Keratinocyte (primary cell): ENCODE measurements around the gene GNG3. TPM values are rescaled to one million over a fixed set of nuclear protein-coding genes. Genes with fewer than 3 reads are reported as not detected.

ENCODE experiments used
- DNase-seq: peaks from one replicate; pipeline ENCODE4 v3.0.0-alpha.2; 2011; ENCODE audit warnings: low read depth, missing footprints, low spot score
- FAIRE-seq: peaks from 2 replicates; lab custom pipeline; 2011; peaks lifted over from hg19 to GRCh38; lab: Jason Lieb, UNC
- H2AFZ ChIP-seq: 2 replicates; pipeline ENCODE4 v1.6.0; 2012; ENCODE audit warnings: low read length, control low read depth, inconsistent platforms; ENCODE audit not compliant: control insufficient read depth
- H3K27ac ChIP-seq: 2 replicates; pipeline ENCODE4 v1.5.1; 2011; ENCODE audit warnings: low read length; ENCODE audit not compliant: control insufficient read depth, insufficient read depth
- H3K27me3 ChIP-seq: 3 replicates; pipeline ENCODE4 v1.6.0; 2011; ENCODE audit warnings: low read length; ENCODE audit not compliant: control insufficient read depth, insufficient read depth; ENCODE audit errors: extremely low read depth
- H3K36me3 ChIP-seq, 2 experiments: 2 replicates in 1 of 2; 3 replicates in 1 of 2; pipeline ENCODE4 v1.5.1; 2011; ENCODE audit warnings: low read length in 2 of 2, mild to moderate bottlenecking in 1 of 2; ENCODE audit not compliant: control insufficient read depth in 2 of 2, insufficient read depth in 2 of 2; ENCODE audit errors: extremely low read depth in 1 of 2
- H3K4me1 ChIP-seq: 3 replicates; pipeline ENCODE4 v1.5.1; 2011; ENCODE audit warnings: low read length; ENCODE audit not compliant: control insufficient read depth, insufficient read depth; ENCODE audit errors: extremely low read depth
- H3K4me2 ChIP-seq: 3 replicates; pipeline ENCODE4 v1.6.0; 2011; ENCODE audit warnings: low read depth, low read length; ENCODE audit not compliant: control insufficient read depth, insufficient read depth; ENCODE audit errors: extremely low read depth
- H3K4me3 ChIP-seq, 3 experiments: fragments of 200-600 bp in 1 of 3; sonication (generic) in 1 of 3; 2 replicates in 2 of 3; 3 replicates in 1 of 3; pipeline ENCODE4 v1.5.1; 2011 to 2016; ENCODE audit warnings: low read length in 3 of 3, mild to moderate bottlenecking in 3 of 3, control low read depth in 2 of 3, inconsistent platforms in 1 of 3, low read depth in 1 of 3, mixed read lengths in 1 of 3, mixed run types in 1 of 3, moderate library complexity in 1 of 3; ENCODE audit not compliant: control insufficient read depth in 2 of 3, insufficient read depth in 2 of 3; ENCODE audit errors: extremely low read depth in 1 of 3
- H3K79me2 ChIP-seq: 2 replicates; pipeline ENCODE4 v1.6.0; 2012; ENCODE audit warnings: low read length; ENCODE audit not compliant: control insufficient read depth, insufficient read depth
- H3K9ac ChIP-seq: 3 replicates; pipeline ENCODE4 v1.6.0; 2011; ENCODE audit warnings: low read length; ENCODE audit not compliant: control insufficient read depth, insufficient read depth; ENCODE audit errors: extremely low read depth
- H3K9me1 ChIP-seq: 3 replicates; pipeline ENCODE4 v1.6.0; 2011; ENCODE audit warnings: low read length; ENCODE audit not compliant: control insufficient read depth, insufficient read depth; ENCODE audit errors: extremely low read depth
- H3K9me3 ChIP-seq: 2 replicates; pipeline ENCODE4 v1.5.1; 2012; ENCODE audit warnings: low read depth, low read length; ENCODE audit not compliant: control insufficient read depth
- H4K20me1 ChIP-seq: 3 replicates; pipeline ENCODE4 v1.6.0; 2011; ENCODE audit warnings: low read length; ENCODE audit not compliant: control insufficient read depth, insufficient read depth; ENCODE audit errors: extremely low read depth
- CTCF ChIP-seq, 3 experiments: IDR thresholded peaks in 1 of 3; conservative IDR thresholded peaks in 1 of 3; optimal IDR thresholded peaks in 1 of 3; 2 replicates in 2 of 3; 3 replicates in 1 of 3; pipeline versions ENCODE3 to v1.5.1; 2011; ENCODE audit warnings: low read length in 3 of 3, mild to moderate bottlenecking in 3 of 3, moderate library complexity in 2 of 3, control low read depth in 1 of 3, inconsistent platforms in 1 of 3; ENCODE audit not compliant: insufficient read depth in 2 of 3; ENCODE audit errors: extremely low read depth in 1 of 3
- EZH2 ChIP-seq: IDR thresholded peaks from one replicate; pipeline ENCODE4 v1.6.1; 2012; ENCODE audit warnings: inconsistent platforms, mild to moderate bottlenecking, low read length, moderate library complexity
- dilution Hi-C: fragments of 300-500 bp; cut with MboI; formaldehyde crosslinking; loops from one replicate; pipeline ENCODE4 v1.7.0; 2020; ENCODE audit warnings: low sequenced_read_pairs; ENCODE audit not compliant: extremely low pct_ligation_motif_present
- polyA plus RNA-seq, 5 experiments: library from polyadenylated mRNA; depleted of rRNA in 3 of 5; stranded (reverse) in 3 of 5; stranded (forward) in 1 of 5; unstranded in 1 of 5; fragments of >200 nt; gene quantifications; 1 replicate in 1 of 5; 2 replicates in 3 of 5; 3 replicates in 1 of 5; pipeline versions ENCODE4 v1.2.1 to v1.2.3, GENCODE V29; 2011 to 2012; ENCODE audit warnings: missing spikeins in 2 of 5, low read depth in 1 of 5, low replicate concordance in 1 of 5

The GNG3 gene
- polyA plus RNA-seq, 1 donor (not counting 4 experiments of a cell fraction or from before 2014, with no cell fraction given), result not detected

- Histone ChIP-seq H4K20me1 (peaks cover 4% of the 10 kb centered on the region), H3K4me1 (peaks cover 29% of the 10 kb centered on the region), H3K9ac (no peak overlapping the region), H3K4me2 (peak overlapping the region; percentile 48), H2AFZ (no peak overlapping the region), H3K79me2 (peaks cover 53% of the 10 kb centered on the region), H3K9me3 (no peaks in the 10 kb centered on the region), H3K27me3 (no peaks in the 10 kb centered on the region), H3K36me3 (peaks cover 14 to 30% of the 10 kb centered on the region in 2 experiments), H3K27ac (no peak overlapping the region), H3K9me1 (no peaks in the 10 kb centered on the region), H3K4me3 (peak overlapping the region in 1 of 3 experiments; percentile 0)
- FAIRE-seq, result no peak
- dilution Hi-C loops, result no loop called here
- no peak for TF ChIP-seq CTCF (optimal IDR thresholded peaks at IDR 0.05 in 1 of 3, IDR thresholded peaks at IDR 0.05 in 1 of 3, conservative IDR thresholded peaks at IDR 0.05 in 1 of 3; ENCODE audit: extremely low read depth in 1 of 3, insufficient read depth in 2 of 3, low read length in 3 of 3)
- TF ChIP-seq EZH2, result no peak
- DNase-seq, result no peak
Observed at GRCh38 chr11:62669420-62670161, 37.9 kb upstream of the GNG3 start.

GRCh38 chr11:62671236-62671607, 36.3 kb upstream of the GNG3 start:
- TF ChIP-seq EZH2 (no peak), CTCF (optimal IDR thresholded peaks at IDR 0.05 in 1 of 3, IDR thresholded peaks at IDR 0.05 in 1 of 3, conservative IDR thresholded peaks at IDR 0.05 in 1 of 3; ENCODE audit: extremely low read depth in 1 of 3, insufficient read depth in 2 of 3, low read length in 3 of 3) (no peak)
- Histone ChIP-seq H3K27ac (peak overlapping the region; percentile 88), H2AFZ (peak overlapping the region; percentile 96), H4K20me1 (peaks cover 4% of the 10 kb centered on the region), H3K4me2 (peak overlapping the region; percentile 81), H3K79me2 (peaks cover 40% of the 10 kb centered on the region), H3K9ac (peak overlapping the region; percentile 93), H3K9me1 (no peaks in the 10 kb centered on the region), H3K4me3 (peak overlapping the region; percentile 79 to 93 (median 91)), H3K9me3 (no peaks in the 10 kb centered on the region), H3K4me1 (peaks cover 26% of the 10 kb centered on the region), H3K36me3 (peaks cover 15 to 26% of the 10 kb centered on the region in 2 experiments), H3K27me3 (no peaks in the 10 kb centered on the region)
- FAIRE-seq, result no peak
- DNase-seq, result no peak
- dilution Hi-C loops, result no loop called here
